Inflammatory macrophage (primary cell): ENCODE measurements around the gene PCNX4.
A peak's percentile ranks its signal among the peaks of the same experiment; 100 is the strongest.

Experiments used
- DNase-seq, 2 donors: peaks; one replicate each; pipeline ENCODE4 v3.0.0-alpha.2; 2020 to 2022

The PCNX4 gene

DNA sequence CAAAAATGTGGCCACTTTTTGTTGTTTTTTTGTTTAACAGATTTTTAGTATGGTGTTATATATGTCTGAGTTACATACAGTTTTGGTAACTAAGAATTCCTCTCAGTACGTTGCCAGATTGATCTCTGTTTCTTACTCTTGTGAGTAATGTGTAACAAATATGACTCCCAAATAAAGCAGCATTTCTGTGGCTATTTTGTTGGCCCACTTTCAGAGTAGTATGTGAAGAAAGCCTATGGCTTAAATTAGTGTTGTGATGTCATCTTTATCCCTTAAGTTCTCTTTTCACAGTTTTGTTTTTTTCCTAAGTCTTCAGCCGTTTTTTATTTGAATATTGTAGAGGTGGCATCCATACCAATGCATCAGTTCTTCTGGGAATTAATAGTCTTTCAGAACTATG is 10.7 kb downstream of the PCNX4 start:
- peak; percentile 66 to 78 for DNase-seq

GRCh38 chr14:60106339-60106738 is 14.6 kb downstream of the PCNX4 start:
- peak; percentile 68 to 77 for DNase-seq

DNA sequence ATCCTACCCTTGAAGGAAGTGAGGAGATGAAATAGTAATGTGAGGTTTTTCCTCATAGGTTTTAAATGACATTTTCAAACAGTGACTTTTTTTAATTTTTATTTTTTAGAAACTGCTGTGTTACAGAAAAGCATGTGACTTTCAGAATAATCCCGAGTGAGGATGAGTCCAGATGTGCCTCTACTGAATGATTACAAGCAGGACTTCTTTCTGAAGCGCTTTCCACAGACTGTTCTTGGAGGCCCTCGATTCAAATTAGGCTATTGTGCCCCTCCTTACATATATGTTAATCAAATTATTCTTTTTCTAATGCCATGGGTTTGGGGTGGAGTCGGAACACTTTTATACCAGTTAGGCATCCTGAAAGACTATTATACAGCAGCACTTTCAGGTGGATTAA is 15.8 kb downstream of the PCNX4 start:
- no peak for DNase-seq

- DNase-seq = no peak
Observed at GRCh38 chr14:60111732-60112131, 20.0 kb downstream of the PCNX4 start.

GRCh38 chr14:60114881-60115280 is 23.2 kb downstream of the PCNX4 start:
- no peak for DNase-seq

DNA sequence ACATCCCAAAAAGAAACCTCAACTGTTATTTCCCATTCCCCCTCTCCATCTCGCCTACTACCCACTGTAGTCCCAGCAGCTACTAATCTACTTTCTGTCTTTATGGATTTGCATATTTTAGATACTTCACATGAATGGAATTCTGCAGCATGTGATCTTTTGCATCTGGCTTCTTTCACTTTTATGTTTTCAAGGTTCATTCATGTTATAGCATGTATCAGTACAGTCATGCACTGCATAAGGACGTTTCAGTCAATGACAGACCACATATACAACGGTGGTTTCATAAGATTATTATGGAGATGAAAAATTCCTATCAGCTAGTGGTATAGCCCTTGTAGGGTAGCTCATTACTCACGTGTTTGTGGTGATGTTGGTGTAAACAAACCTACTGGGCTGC is 24.5 kb downstream of the PCNX4 start:
- no peak for DNase-seq

DNA sequence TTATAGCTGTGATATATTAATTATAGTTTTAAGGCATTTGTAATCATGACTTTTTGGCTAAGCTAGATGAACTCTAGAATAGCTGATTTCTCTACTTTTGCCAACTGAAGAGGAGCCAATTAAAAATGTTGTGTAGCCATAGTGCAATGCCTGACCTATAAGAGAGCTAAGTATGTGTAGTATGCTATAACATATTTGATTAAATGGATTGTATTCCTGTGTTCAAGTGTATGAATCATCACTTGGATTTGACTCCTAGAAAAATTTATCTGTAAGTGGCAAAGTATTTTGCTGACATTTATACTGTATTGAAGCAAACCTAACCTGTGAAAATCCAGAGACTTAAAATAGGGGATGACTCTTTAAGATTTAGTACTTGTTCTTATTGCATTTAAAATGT is 34.2 kb downstream of the PCNX4 start:
- no peak for DNase-seq

DNA sequence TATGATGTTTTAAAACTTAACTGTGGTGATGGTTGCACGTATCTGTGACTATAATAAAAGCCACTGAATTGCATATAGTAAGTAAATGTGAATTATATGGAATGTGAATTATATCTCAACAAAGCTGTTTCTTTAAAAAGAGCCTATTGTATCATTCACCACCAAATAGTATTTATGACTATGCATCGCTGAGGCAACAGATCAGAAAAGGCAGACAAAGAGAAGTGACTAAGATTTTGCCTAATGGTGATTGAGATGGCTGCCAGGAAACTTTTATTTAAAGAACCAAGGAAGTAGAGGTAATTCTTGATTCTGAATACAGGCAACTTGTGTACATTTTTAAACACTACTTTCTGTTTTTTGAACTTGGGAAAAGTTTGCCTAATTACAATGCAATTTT is 41.8 kb downstream of the PCNX4 start:
- DNase-seq = no peak

DNA sequence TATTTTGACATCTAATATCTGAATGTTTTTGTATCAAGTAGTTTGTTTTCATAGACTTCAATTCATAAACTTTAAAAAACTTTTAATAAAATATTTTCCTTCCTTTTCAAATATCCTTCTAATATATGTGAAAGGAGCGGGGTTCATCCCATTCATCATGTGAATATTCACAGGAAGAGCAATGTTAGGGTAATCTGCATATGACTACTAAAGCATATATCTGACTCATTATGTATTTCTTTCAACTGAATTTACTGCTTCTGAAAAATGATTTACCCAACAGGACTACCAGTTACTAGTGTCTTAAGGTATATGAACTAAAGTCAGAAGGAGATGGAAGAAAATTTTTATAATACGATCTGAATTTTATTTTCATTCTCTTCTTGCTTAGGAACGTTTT is 43.0 kb downstream of the PCNX4 start:
- DNase-seq = no peak

- peak; percentile 88 to 90 for DNase-seq
Observed at GRCh38 chr14:60151715-60152114, 60.0 kb downstream of the PCNX4 start.

- DNase-seq = peak; percentile 59 to 72
Observed at GRCh38 chr14:60153991-60154390, 62.3 kb downstream of the PCNX4 start.

GRCh38 chr14:60154671-60155070 is 62.9 kb downstream of the PCNX4 start:
- no peak for DNase-seq

GRCh38 chr14:60160422-60160821 is 68.7 kb downstream of the PCNX4 start:
- no peak for DNase-seq

DNA sequence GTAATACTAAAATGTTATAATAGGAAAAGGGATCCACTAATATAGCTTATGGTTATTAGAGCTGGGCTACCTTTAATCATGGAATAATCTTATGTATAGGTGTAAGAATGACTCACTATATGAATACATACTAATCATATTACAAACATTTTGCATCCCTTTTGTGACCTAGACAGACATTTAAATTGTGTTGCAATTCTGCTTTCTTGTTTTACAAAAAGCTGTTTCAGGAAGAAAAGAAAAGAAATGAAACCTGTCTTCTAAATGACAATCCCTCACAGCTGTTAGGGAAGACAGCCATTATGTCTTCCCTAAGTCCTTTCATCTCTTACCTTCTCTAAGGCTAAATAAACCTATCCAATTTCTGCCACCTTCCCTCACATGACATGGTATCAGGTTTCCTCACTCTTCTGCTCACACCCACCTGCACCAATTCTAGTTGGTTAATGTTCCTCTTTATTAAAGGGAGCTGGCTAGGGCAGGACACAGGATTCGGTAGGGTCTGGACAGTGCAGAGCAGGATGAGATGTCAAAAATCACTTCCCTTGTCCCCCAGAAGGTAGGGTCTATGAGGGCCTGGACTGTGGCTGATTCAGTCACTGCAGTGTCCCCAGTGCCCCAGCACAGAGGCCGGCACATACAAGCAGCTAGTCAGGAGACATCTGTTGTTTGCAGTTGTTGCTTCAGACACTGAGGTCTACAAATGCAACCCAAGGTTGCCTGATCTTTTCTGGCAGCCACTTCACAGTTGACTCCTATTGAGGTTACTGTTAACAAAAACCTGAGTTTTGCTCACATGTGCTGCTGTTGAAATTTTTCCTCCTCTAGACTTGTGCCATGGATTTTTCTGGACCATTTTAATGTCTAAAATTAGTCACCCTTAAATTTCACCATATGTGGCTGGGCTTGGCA is 69.7 kb downstream of the PCNX4 start:
- DNase-seq = peak; percentile 10 to 30

GRCh38 chr14:60163693-60164092 is 72.0 kb downstream of the PCNX4 start:
- no peak for DNase-seq

DNA sequence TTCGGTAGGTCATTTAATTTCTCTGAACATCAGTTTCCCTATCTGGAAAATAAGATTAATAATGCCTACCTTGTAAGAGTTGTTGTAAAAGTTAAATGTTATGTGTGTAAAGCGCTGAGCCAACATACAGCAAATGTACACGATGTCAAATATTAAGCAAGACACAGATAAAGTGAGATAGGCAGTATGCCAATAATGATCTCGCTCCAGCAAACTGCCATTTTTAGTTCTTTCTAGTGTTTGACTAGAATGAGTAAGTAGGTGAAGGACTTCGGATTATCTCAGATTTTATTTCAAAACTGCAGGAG is 72.6 kb downstream of the PCNX4 start:
- no peak for DNase-seq

GRCh38 chr14:60164712-60165546 is 73.2 kb downstream of the PCNX4 start, which contains the start of gene DHRS7:
Gene DHRS7, minus strand, starts transcription at chr14:60165398. Its CDS starts 89 bp downstream, at chr14:60165309.
- DNase-seq = peak; percentile 84 to 89

DNA sequence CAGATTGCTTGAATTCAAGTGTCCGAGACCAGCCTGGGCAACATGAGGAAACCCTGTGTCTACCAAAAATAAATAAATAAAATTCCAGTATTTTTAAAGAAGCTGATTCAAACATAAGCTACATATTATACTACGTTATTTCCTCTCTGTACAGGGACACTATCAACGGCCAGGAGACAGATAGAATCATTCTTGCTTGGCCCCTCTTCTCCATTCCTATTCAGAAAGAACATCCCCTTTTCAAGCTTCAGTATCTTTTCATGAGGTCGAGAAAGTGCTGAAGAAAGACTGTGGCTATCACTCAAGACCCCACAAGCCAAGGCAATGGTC is 73.8 kb downstream of the PCNX4 start:
- no peak for DNase-seq

- no peak for DNase-seq
Observed at GRCh38 chr14:60166142-60166541, 74.4 kb downstream of the PCNX4 start.

- no peak for DNase-seq
Observed at GRCh38 chr14:60169722-60170121, 78.0 kb downstream of the PCNX4 start.

DNA sequence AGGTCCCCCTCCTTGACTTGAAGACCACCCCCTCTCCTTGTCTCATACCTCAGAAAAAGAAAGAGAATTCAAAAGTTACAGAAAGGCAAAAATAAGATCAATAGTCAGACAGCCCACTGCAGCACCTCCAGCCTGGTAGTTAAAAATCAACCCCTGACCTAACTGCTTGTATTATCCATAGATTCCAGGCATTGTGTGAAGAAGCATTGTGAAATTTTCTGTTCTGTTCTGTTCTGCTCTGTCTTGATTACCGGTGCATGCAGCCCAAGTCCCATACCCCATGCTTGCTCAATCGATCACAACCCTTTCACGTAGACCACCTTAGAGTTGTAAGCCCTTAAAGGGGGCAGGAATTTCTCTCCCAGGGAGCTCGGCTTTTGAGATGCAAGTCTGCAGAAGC is 79.2 kb downstream of the PCNX4 start:
- no peak for DNase-seq

DNA sequence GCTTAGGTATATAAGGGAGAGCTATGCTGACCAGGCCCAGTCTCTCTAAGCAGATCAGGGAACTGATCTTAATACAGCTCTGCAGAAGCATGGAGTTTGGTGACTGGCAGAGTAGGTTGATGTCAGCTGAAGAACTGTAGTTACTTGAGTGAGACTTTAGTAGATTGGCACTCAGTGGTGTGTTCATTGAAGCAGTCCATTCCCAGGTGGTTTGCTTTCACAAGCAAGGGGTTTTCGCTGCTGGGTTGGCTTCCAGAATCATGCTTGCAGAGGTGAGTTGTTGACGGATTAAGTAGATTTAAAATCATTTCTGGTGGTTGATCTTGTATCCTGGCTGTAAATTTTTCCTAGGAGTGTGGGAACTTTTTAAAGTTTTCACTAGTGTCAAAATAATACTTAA is 80.0 kb downstream of the PCNX4 start:
- no peak for DNase-seq

GRCh38 chr14:60174352-60175254 is 82.9 kb downstream of the PCNX4 start:
- DNase-seq = no peak
